ENCODE data around the gene TAF11L8. TPM values are rescaled to one million over a fixed set of nuclear protein-coding genes. Genes with fewer than 3 reads are reported as not detected.
"Not testable (repeated sequence)": the region's sequence is repeated elsewhere in the genome, so short reads cannot be mapped to it uniquely, and the experiment has no call there.

The TAF11L8 gene
- total and polyA plus RNA-seq, 10 of the 15 experiments (the other 5 are each of a cell fraction or from before 2014, with no cell fraction given), result not detected

- SMC1A ChIA-PET (ENCODE audit: uncharacterized antibody, unreplicated experiment); H3K4me2 ChIP-seq (ENCODE audit: control insufficient read depth, insufficient read depth); FAIRE-seq; H2AFZ ChIP-seq (ENCODE audit: control insufficient read depth, low read depth, low read length); H3K36me3 ChIP-seq (ENCODE audit: control insufficient read depth in 2 of 2, insufficient read depth in 2 of 2, low read length in 1 of 2); CTCF ChIA-PET; H3K9me3 ChIP-seq (replicated peaks; ENCODE audit: control insufficient read depth, insufficient read depth, low read length); RAD21 ChIA-PET (ENCODE audit: unreplicated experiment); H3K27me3 ChIP-seq (replicated peaks in 1 of 2; ENCODE audit: control insufficient read depth in 2 of 2, insufficient read depth in 2 of 2, low read length in 1 of 2); H3K4me1 ChIP-seq (ENCODE audit: control insufficient read depth, insufficient read depth, low read length); BruUV-seq (replicated peaks); intact Hi-C loops (cut with micrococcal nuclease; ENCODE audit: unreplicated experiment); POLR2A ChIA-PET; H3K9ac ChIP-seq (ENCODE audit: control insufficient read depth, insufficient read depth, low read length); H3K4me3 ChIP-seq; DNase-seq (ENCODE audit: low read depth, low spot score); H4K20me1 ChIP-seq (ENCODE audit: control insufficient read depth, insufficient read depth); ATAC-seq; H3K79me2 ChIP-seq (ENCODE audit: control insufficient read depth, insufficient read depth, low read length); in situ Hi-C loops (cut with MboI); H3K27ac ChIP-seq (ENCODE audit: control insufficient read depth, insufficient read depth): not testable (repeated sequence)
- 26% methylated on average over 6 of the region's 6 CpGs for WGBS (ENCODE audit: insufficient coverage, insufficient replicate concordance, low lambda C conversion rate, missing lambda C conversion rate)
These were observed 13.1 kb upstream of the TAF11L8 start, which contains the start of gene TAF11L11 for GRCh38 chr5:17603880-17604279. TAF11L11 (plus strand) TSS chr5:17604183.

GRCh38 chr5:17597728-17598127 lies 7.0 kb upstream of the TAF11L8 start, which contains the start of gene TAF11L10:
TAF11L10 (minus strand) TSS chr5:17597828.
- no CpG with 5 or more reads among the region's 15 CpGs for WGBS (ENCODE audit: insufficient coverage, insufficient replicate concordance, low lambda C conversion rate, missing lambda C conversion rate)
- intact Hi-C loops (cut with micrococcal nuclease; ENCODE audit: unreplicated experiment), result not testable (repeated sequence)

GRCh38 chr5:17594255-17594654 lies 3.5 kb upstream of the TAF11L8 start, which contains the start of gene TAF11L9:
TAF11L9 (minus strand) TSS chr5:17594394.
- intact Hi-C loops (cut with micrococcal nuclease; ENCODE audit: unreplicated experiment), result not testable (repeated sequence)

More at GRCh38 chr5:17597728-17598127, 7.0 kb upstream of the TAF11L8 start, which contains the start of gene TAF11L10:
- H3K27ac ChIP-seq (ENCODE audit: control insufficient read depth, insufficient read depth); RAD21 ChIA-PET (ENCODE audit: unreplicated experiment); BruUV-seq (replicated peaks); CTCF ChIA-PET; in situ Hi-C loops (cut with MboI); FAIRE-seq; POLR2A ChIA-PET; H4K20me1 ChIP-seq (ENCODE audit: control insufficient read depth, insufficient read depth); H3K4me3 ChIP-seq; SMC1A ChIA-PET (ENCODE audit: uncharacterized antibody, unreplicated experiment); ATAC-seq; H3K36me3 ChIP-seq (ENCODE audit: control insufficient read depth in 2 of 2, insufficient read depth in 2 of 2, low read length in 1 of 2); H3K9me3 ChIP-seq (replicated peaks; ENCODE audit: control insufficient read depth, insufficient read depth, low read length); H3K79me2 ChIP-seq (ENCODE audit: control insufficient read depth, insufficient read depth, low read length); H3K4me2 ChIP-seq (ENCODE audit: control insufficient read depth, insufficient read depth); DNase-seq (ENCODE audit: low read depth, low spot score); H3K9ac ChIP-seq (ENCODE audit: control insufficient read depth, insufficient read depth, low read length); H3K27me3 ChIP-seq (replicated peaks in 1 of 2; ENCODE audit: control insufficient read depth in 2 of 2, insufficient read depth in 2 of 2, low read length in 1 of 2); H2AFZ ChIP-seq (ENCODE audit: control insufficient read depth, low read depth, low read length); H3K4me1 ChIP-seq (ENCODE audit: control insufficient read depth, insufficient read depth, low read length): not testable (repeated sequence)

GRCh38 chr5:17585658-17586057 lies 5.1 kb downstream of the TAF11L8 start, which contains the start of gene TAF11L7:
TAF11L7 (minus strand) TSS chr5:17585758.
- H3K27ac ChIP-seq (ENCODE audit: control insufficient read depth, insufficient read depth); H4K20me1 ChIP-seq (ENCODE audit: control insufficient read depth, insufficient read depth); intact Hi-C loops (cut with micrococcal nuclease; ENCODE audit: unreplicated experiment); SMC1A ChIA-PET (ENCODE audit: uncharacterized antibody, unreplicated experiment); POLR2A ChIA-PET; DNase-seq (ENCODE audit: low read depth, low spot score); H3K4me3 ChIP-seq; H3K4me2 ChIP-seq (ENCODE audit: control insufficient read depth, insufficient read depth); H2AFZ ChIP-seq (ENCODE audit: control insufficient read depth, low read depth, low read length); RAD21 ChIA-PET (ENCODE audit: unreplicated experiment); H3K27me3 ChIP-seq (replicated peaks in 1 of 2; ENCODE audit: control insufficient read depth in 2 of 2, insufficient read depth in 2 of 2, low read length in 1 of 2); H3K9ac ChIP-seq (ENCODE audit: control insufficient read depth, insufficient read depth, low read length); CTCF ChIA-PET; H3K36me3 ChIP-seq (ENCODE audit: control insufficient read depth in 2 of 2, insufficient read depth in 2 of 2, low read length in 1 of 2); ATAC-seq; FAIRE-seq; in situ Hi-C loops (cut with MboI); H3K4me1 ChIP-seq (ENCODE audit: control insufficient read depth, insufficient read depth, low read length); H3K79me2 ChIP-seq (ENCODE audit: control insufficient read depth, insufficient read depth, low read length); BruUV-seq (replicated peaks); H3K9me3 ChIP-seq (replicated peaks; ENCODE audit: control insufficient read depth, insufficient read depth, low read length): not testable (repeated sequence)
- no CpG with 5 or more reads among the region's 16 CpGs for WGBS (ENCODE audit: insufficient coverage, insufficient replicate concordance, low lambda C conversion rate, missing lambda C conversion rate)

More at GRCh38 chr5:17594255-17594654, 3.5 kb upstream of the TAF11L8 start, which contains the start of gene TAF11L9:
- H3K36me3 ChIP-seq (ENCODE audit: control insufficient read depth in 2 of 2, insufficient read depth in 2 of 2, low read length in 1 of 2); H4K20me1 ChIP-seq (ENCODE audit: control insufficient read depth, insufficient read depth); ATAC-seq; CTCF ChIA-PET; RAD21 ChIA-PET (ENCODE audit: unreplicated experiment); H2AFZ ChIP-seq (ENCODE audit: control insufficient read depth, low read depth, low read length); H3K4me3 ChIP-seq; SMC1A ChIA-PET (ENCODE audit: uncharacterized antibody, unreplicated experiment); H3K27me3 ChIP-seq (replicated peaks in 1 of 2; ENCODE audit: control insufficient read depth in 2 of 2, insufficient read depth in 2 of 2, low read length in 1 of 2); H3K4me2 ChIP-seq (ENCODE audit: control insufficient read depth, insufficient read depth); DNase-seq (ENCODE audit: low read depth, low spot score); H3K27ac ChIP-seq (ENCODE audit: control insufficient read depth, insufficient read depth); POLR2A ChIA-PET; H3K79me2 ChIP-seq (ENCODE audit: control insufficient read depth, insufficient read depth, low read length); BruUV-seq (replicated peaks); H3K9me3 ChIP-seq (replicated peaks; ENCODE audit: control insufficient read depth, insufficient read depth, low read length); in situ Hi-C loops (cut with MboI); FAIRE-seq; H3K4me1 ChIP-seq (ENCODE audit: control insufficient read depth, insufficient read depth, low read length); H3K9ac ChIP-seq (ENCODE audit: control insufficient read depth, insufficient read depth, low read length): not testable (repeated sequence)
- WGBS (ENCODE audit: insufficient coverage, insufficient replicate concordance, low lambda C conversion rate, missing lambda C conversion rate), result no CpG with 5 or more reads among the region's 15 CpGs

Data from GM12878 (cell line).